HCT116 (cell line): ENCODE results near the gene TIAM2. TPM values are rescaled to one million over a fixed set of nuclear protein-coding genes. Genes with fewer than 3 reads are reported as not detected.

Source experiments
- ATAC-seq: fragments of 200-7000 bp; cut with Tn5 transposase; 2 replicates; pipeline ENCODE4 v1.9.1; 2020; ENCODE audit warnings: mild to moderate bottlenecking, moderate library complexity
- BruUV-seq: library from RNA; stranded (reverse); fragments of 400-500 nt; replicated peaks from 2 replicates; lab custom pipeline; 2021; lab: Mats Ljungman, UMichigan
- CTCF ChIA-PET: fragments of 300-600 bp; sonication (Branson Sonifier 250); formaldehyde crosslinking; loops from one replicate; lab custom pipeline; 2021; ENCODE audit warnings: antibody characterized with exemption; lab: Charles Lee
- POLR2A ChIA-PET: fragments of 300-600, 350-600 bp; sonication (Branson Sonifier 250); formaldehyde crosslinking; loops from one replicate; lab custom pipeline; 2021; ENCODE audit warnings: antibody characterized with exemption; lab: Charles Lee
- RAD21 ChIA-PET, 2 experiments: fragments of 300-600 bp; sonication (Branson Sonifier 250); formaldehyde crosslinking; loops; one replicate each; lab custom pipeline; 2023; ENCODE audit warnings: low total read pairs in 2 of 2; ENCODE audit not compliant: uncharacterized antibody in 2 of 2, unreplicated experiment in 2 of 2, low non-redundant PET in 1 of 2; lab: Charles Lee
- DNase-seq: peaks from one replicate; pipeline ENCODE4 v3.0.0-alpha.2; 2010; ENCODE audit warnings: low read depth, low spot score
- H2AFZ ChIP-seq: fragments of 200-600 bp; shearing (Covaris generic), sonication (generic); 2 replicates; pipeline ENCODE4 v1.6.1; 2017; ENCODE audit warnings: low read depth, mixed run types, mixed read lengths, antibody characterized with exemption, low read length; ENCODE audit not compliant: poor library complexity, severe bottlenecking
- H3K27ac ChIP-seq: 2 replicates; pipeline ENCODE4 v1.5.1; 2012; ENCODE audit warnings: low read depth, low read length
- H3K27me3 ChIP-seq: fragments of 200-600 bp; sonication (generic); 2 replicates; pipeline ENCODE4 v1.6.1; 2016; ENCODE audit warnings: mixed run types, low read length, mixed read lengths; ENCODE audit not compliant: insufficient read depth
- H3K36me3 ChIP-seq, 2 experiments: fragments of 200-500 bp in 1 of 2; fragments of 200-600 bp in 1 of 2; sonication (Bioruptor generic) in 1 of 2; sonication (generic) in 1 of 2; 2 replicates each; pipeline versions ENCODE4 v1.5.1 to v1.6.1; 2014 to 2016; ENCODE audit warnings: low read length in 2 of 2, inconsistent platforms in 1 of 2, mixed read lengths in 1 of 2, mixed run types in 1 of 2; ENCODE audit not compliant: insufficient read depth in 2 of 2, control insufficient read depth in 1 of 2
- H3K4me1 ChIP-seq, 2 experiments: fragments of 200-600 bp in 1 of 2; sonication (generic) in 1 of 2; 2 replicates each; pipeline versions ENCODE4 v1.5.1 to v1.6.1; 2012 to 2017; ENCODE audit warnings: low read length in 2 of 2, inconsistent platforms in 1 of 2, mild to moderate bottlenecking in 1 of 2, mixed read lengths in 1 of 2, mixed run types in 1 of 2, moderate library complexity in 1 of 2; ENCODE audit not compliant: insufficient read depth in 2 of 2, control insufficient read depth in 1 of 2
- H3K4me2 ChIP-seq: fragments of 200-600 bp; sonication (generic); 2 replicates; pipeline ENCODE4 v1.6.1; 2017; ENCODE audit warnings: mixed run types, low read length, mixed read lengths
- H3K4me3 ChIP-seq, 2 experiments: fragments of 200-600 bp in 1 of 2; sonication (generic) in 1 of 2; replicated peaks in 1 of 2; 2 replicates each; pipeline ENCODE4 v1.5.1; 2011 to 2016; ENCODE audit warnings: low read length in 2 of 2, control low read depth in 1 of 2, low read depth in 1 of 2, mild to moderate bottlenecking in 1 of 2, mixed read lengths in 1 of 2, mixed run types in 1 of 2
- H3K79me2 ChIP-seq: fragments of 200-600 bp; sonication (generic); 2 replicates; pipeline ENCODE4 v1.6.1; 2017; ENCODE audit warnings: mild to moderate bottlenecking, mixed run types, low read length, moderate library complexity, mixed read lengths; ENCODE audit not compliant: insufficient read depth
- H3K9ac ChIP-seq: fragments of 200-600 bp; sonication (generic); 2 replicates; pipeline ENCODE4 v1.6.1; 2016; ENCODE audit warnings: low read length, mixed read lengths
- H3K9me2 ChIP-seq: fragments of 200-600 bp; sonication (generic), shearing (Covaris generic); 2 replicates; pipeline ENCODE4 v1.6.1; 2017; ENCODE audit warnings: mixed run types, mild to moderate bottlenecking, moderate library complexity; ENCODE audit not compliant: insufficient read depth
- H3K9me3 ChIP-seq, 2 experiments: fragments of 200-500 bp in 1 of 2; fragments of 200-600 bp in 1 of 2; sonication (Bioruptor generic) in 1 of 2; sonication (generic) in 1 of 2; 2 replicates each; pipeline ENCODE4 v1.6.1; 2014 to 2017; ENCODE audit warnings: low read length in 2 of 2, mixed read lengths in 2 of 2, inconsistent platforms in 1 of 2, low read depth in 1 of 2, mild to moderate bottlenecking in 1 of 2, mixed run types in 1 of 2, moderate library complexity in 1 of 2; ENCODE audit not compliant: control insufficient read depth in 1 of 2, insufficient read depth in 1 of 2
- H4K20me1 ChIP-seq: fragments of 200-600 bp; sonication (generic), shearing (Covaris generic); 2 replicates; pipeline ENCODE4 v1.6.1; 2017; ENCODE audit warnings: mixed run types, mild to moderate bottlenecking, moderate library complexity; ENCODE audit not compliant: insufficient read depth
- EGR1 ChIP-seq: IDR thresholded peaks from 2 replicates; pipeline ENCODE4 v1.6.1; 2012; ENCODE audit warnings: low read depth
- ELF1 ChIP-seq: IDR thresholded peaks from 2 replicates; pipeline ENCODE4 v1.6.1; 2012; ENCODE audit warnings: low read depth, borderline replicate concordance
- EZH2 ChIP-seq: fragments of 200-600 bp; sonication (generic); IDR thresholded peaks from 2 replicates; pipeline ENCODE4 v1.6.1; 2017; ENCODE audit warnings: antibody characterized with exemption, mixed run types
- EZH2phosphoT487 ChIP-seq: fragments of 200-600 bp; IDR thresholded peaks from 2 replicates; pipeline ENCODE4 v1.6.1; 2018; ENCODE audit warnings: antibody characterized with exemption, borderline replicate concordance
- FOSL1 ChIP-seq: IDR thresholded peaks from 2 replicates; pipeline ENCODE4 v1.6.1; 2012; ENCODE audit warnings: low read depth
- JUND ChIP-seq: IDR thresholded peaks from 2 replicates; pipeline ENCODE4 v1.6.1; 2012
- POLR2A ChIP-seq: IDR thresholded peaks from 2 replicates; pipeline ENCODE4 v1.7.0; 2011; ENCODE audit warnings: borderline replicate concordance; ENCODE audit not compliant: insufficient read depth, insufficient read length; ENCODE audit errors: extremely low read depth
- POLR2AphosphoS5 ChIP-seq: IDR thresholded peaks from 2 replicates; pipeline ENCODE4 v1.6.1; 2011; ENCODE audit warnings: mild to moderate bottlenecking, low read depth, low read length, moderate library complexity
- RAD21 ChIP-seq: IDR thresholded peaks from 2 replicates; pipeline ENCODE4 v1.6.1; 2012; ENCODE audit warnings: low read depth, mild to moderate bottlenecking
- SP1 ChIP-seq: IDR thresholded peaks from 2 replicates; pipeline ENCODE4 v1.6.1; 2012; ENCODE audit warnings: low read depth
- SRF ChIP-seq: IDR thresholded peaks from 2 replicates; pipeline ENCODE4 v1.6.1; 2012; ENCODE audit warnings: low read depth
- TCF7L2 ChIP-seq: IDR thresholded peaks from 2 replicates; pipeline ENCODE4 v1.7.0; 2011; ENCODE audit warnings: borderline replicate concordance, inconsistent platforms; ENCODE audit not compliant: insufficient read depth, insufficient read length; ENCODE audit errors: extremely low read depth
- YY1 ChIP-seq: IDR thresholded peaks from 2 replicates; pipeline ENCODE4 v1.6.1; 2011; ENCODE audit warnings: low read length, low read depth, moderate library complexity, mild to moderate bottlenecking; ENCODE audit not compliant: insufficient replicate concordance; ENCODE audit errors: extremely low read depth
- ZNF274 ChIP-seq: fragments of 200-500 bp; sonication (Bioruptor generic); IDR thresholded peaks from 2 replicates; pipeline ENCODE4 v1.6.1; 2014; ENCODE audit warnings: mild to moderate bottlenecking, low read depth, low read length, inconsistent platforms
- intact Hi-C: fragments of 100-400 bp; cut with micrococcal nuclease; formaldehyde crosslinking; loops from 2 replicates; pipeline ENCODE4 v1.10.0; 2022
- total RNA-seq: library from RNA; stranded (reverse); gene quantifications from one replicate; pipeline ENCODE4 v1.2.1, GENCODE V29; 2021; ENCODE audit not compliant: unreplicated experiment
- TF ChIP-seq, protein P1 (sequence below): IDR thresholded peaks from 2 replicates; pipeline ENCODE4 v1.6.1; 2012
- TF ChIP-seq, protein P2 (sequence below): IDR thresholded peaks from 2 replicates; pipeline ENCODE4 v1.6.1; 2012
- TF ChIP-seq, protein P3 (sequence below): IDR thresholded peaks from 2 replicates; pipeline ENCODE4 v1.6.1; 2012; ENCODE audit warnings: low read depth
- TF ChIP-seq, protein P4 (sequence below): IDR thresholded peaks from 2 replicates; pipeline ENCODE4 v1.6.1; 2011; ENCODE audit warnings: mild to moderate bottlenecking, low read length, moderate library complexity; ENCODE audit not compliant: insufficient replicate concordance; ENCODE audit errors: extremely low read depth
- TF ChIP-seq, protein P5 (sequence below), 3 experiments: fragments of 200-600 bp in 1 of 3; sonication (generic) in 1 of 3; IDR thresholded peaks in 2 of 3; conservative IDR thresholded peaks in 1 of 3; 2 replicates each; pipeline ENCODE4 v1.5.1; 2012 to 2017; ENCODE audit warnings: low read depth in 2 of 3, low read length in 2 of 3, antibody characterized with exemption in 1 of 3, borderline replicate concordance in 1 of 3, control low read depth in 1 of 3, mild to moderate bottlenecking in 1 of 3, mixed read lengths in 1 of 3, mixed run types in 1 of 3, moderate library complexity in 1 of 3; ENCODE audit not compliant: insufficient read depth in 1 of 3

TIAM2 gene
- total RNA-seq, 1 experiment from 2014 or later = 9.4 TPM

DNA sequence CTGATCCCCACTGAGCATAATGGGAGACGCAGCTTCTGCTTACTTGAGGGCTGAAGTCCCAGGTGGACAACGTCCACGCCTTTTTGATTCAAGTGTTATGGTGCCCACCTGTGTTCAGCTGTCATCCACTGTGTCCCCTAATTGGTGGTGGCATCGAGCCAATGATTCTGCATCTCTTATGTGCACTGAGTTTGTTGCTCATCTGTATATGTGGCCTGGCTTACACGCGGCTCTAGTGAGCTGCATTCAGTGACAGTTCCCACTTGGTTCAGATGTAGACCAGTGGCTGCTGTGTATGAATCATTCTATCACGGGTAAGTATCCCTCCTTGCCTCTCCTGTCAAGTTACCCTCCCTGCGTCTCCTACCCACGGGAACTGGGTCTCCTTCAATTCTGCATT is 137.5 kb downstream of the TIAM2 start:
- DNase-seq (no peak), ATAC-seq (no peak)
- Histone ChIP-seq H3K4me2 (no peak overlapping the region), H2AFZ (no peak overlapping the region), H3K4me3 (no peak overlapping the region), H3K36me3 (no peaks in the 10 kb centered on the region), H3K9ac (no peak overlapping the region), H4K20me1 (0 out of 2 replicates have a peak, but pooled peaks cover 4% of the 10 kb centered on the region), H3K9me3 (no peaks in the 10 kb centered on the region), H3K27me3 (peaks cover 4% of the 10 kb centered on the region; the same call in 1 of the 2 replicates), H3K79me2 (no peaks in the 10 kb centered on the region), H3K9me2 (no peaks in the 10 kb centered on the region), H3K27ac (no peak overlapping the region), H3K4me1 (peaks cover 2 to 6% of the 10 kb centered on the region in 2 experiments; a peak in 3 of 4 replicates)
- no TSS peak for BruUV-seq
- no peak for TF ChIP-seq EGR1
- TF ChIP-seq, protein P1, sequence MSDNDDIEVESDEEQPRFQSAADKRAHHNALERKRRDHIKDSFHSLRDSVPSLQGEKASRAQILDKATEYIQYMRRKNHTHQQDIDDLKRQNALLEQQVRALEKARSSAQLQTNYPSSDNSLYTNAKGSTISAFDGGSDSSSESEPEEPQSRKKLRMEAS = no peak
- TF ChIP-seq SRF = no peak
- no peak for TF ChIP-seq SP1
- no peak for TF ChIP-seq TCF7L2
- no peak for TF ChIP-seq ZNF274
- TF ChIP-seq, protein P2, sequence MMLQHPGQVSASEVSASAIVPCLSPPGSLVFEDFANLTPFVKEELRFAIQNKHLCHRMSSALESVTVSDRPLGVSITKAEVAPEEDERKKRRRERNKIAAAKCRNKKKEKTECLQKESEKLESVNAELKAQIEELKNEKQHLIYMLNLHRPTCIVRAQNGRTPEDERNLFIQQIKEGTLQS = no peak
- TF ChIP-seq, protein P3, sequence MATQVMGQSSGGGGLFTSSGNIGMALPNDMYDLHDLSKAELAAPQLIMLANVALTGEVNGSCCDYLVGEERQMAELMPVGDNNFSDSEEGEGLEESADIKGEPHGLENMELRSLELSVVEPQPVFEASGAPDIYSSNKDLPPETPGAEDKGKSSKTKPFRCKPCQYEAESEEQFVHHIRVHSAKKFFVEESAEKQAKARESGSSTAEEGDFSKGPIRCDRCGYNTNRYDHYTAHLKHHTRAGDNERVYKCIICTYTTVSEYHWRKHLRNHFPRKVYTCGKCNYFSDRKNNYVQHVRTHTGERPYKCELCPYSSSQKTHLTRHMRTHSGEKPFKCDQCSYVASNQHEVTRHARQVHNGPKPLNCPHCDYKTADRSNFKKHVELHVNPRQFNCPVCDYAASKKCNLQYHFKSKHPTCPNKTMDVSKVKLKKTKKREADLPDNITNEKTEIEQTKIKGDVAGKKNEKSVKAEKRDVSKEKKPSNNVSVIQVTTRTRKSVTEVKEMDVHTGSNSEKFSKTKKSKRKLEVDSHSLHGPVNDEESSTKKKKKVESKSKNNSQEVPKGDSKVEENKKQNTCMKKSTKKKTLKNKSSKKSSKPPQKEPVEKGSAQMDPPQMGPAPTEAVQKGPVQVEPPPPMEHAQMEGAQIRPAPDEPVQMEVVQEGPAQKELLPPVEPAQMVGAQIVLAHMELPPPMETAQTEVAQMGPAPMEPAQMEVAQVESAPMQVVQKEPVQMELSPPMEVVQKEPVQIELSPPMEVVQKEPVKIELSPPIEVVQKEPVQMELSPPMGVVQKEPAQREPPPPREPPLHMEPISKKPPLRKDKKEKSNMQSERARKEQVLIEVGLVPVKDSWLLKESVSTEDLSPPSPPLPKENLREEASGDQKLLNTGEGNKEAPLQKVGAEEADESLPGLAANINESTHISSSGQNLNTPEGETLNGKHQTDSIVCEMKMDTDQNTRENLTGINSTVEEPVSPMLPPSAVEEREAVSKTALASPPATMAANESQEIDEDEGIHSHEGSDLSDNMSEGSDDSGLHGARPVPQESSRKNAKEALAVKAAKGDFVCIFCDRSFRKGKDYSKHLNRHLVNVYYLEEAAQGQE = no peak
- TF ChIP-seq POLR2A = no peak
- TF ChIP-seq EZH2phosphoT487 = no peak
- no peak for TF ChIP-seq ELF1
- no peak for TF ChIP-seq EZH2
- TF ChIP-seq RAD21 = no peak
- no peak for TF ChIP-seq FOSL1
- TF ChIP-seq, protein P4, sequence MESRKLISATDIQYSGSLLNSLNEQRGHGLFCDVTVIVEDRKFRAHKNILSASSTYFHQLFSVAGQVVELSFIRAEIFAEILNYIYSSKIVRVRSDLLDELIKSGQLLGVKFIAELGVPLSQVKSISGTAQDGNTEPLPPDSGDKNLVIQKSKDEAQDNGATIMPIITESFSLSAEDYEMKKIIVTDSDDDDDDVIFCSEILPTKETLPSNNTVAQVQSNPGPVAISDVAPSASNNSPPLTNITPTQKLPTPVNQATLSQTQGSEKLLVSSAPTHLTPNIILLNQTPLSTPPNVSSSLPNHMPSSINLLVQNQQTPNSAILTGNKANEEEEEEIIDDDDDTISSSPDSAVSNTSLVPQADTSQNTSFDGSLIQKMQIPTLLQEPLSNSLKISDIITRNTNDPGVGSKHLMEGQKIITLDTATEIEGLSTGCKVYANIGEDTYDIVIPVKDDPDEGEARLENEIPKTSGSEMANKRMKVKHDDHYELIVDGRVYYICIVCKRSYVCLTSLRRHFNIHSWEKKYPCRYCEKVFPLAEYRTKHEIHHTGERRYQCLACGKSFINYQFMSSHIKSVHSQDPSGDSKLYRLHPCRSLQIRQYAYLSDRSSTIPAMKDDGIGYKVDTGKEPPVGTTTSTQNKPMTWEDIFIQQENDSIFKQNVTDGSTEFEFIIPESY = no peak
- no peak for TF ChIP-seq POLR2AphosphoS5
- TF ChIP-seq JUND = no peak
- no peak for TF ChIP-seq YY1
- TF ChIP-seq, protein P5, sequence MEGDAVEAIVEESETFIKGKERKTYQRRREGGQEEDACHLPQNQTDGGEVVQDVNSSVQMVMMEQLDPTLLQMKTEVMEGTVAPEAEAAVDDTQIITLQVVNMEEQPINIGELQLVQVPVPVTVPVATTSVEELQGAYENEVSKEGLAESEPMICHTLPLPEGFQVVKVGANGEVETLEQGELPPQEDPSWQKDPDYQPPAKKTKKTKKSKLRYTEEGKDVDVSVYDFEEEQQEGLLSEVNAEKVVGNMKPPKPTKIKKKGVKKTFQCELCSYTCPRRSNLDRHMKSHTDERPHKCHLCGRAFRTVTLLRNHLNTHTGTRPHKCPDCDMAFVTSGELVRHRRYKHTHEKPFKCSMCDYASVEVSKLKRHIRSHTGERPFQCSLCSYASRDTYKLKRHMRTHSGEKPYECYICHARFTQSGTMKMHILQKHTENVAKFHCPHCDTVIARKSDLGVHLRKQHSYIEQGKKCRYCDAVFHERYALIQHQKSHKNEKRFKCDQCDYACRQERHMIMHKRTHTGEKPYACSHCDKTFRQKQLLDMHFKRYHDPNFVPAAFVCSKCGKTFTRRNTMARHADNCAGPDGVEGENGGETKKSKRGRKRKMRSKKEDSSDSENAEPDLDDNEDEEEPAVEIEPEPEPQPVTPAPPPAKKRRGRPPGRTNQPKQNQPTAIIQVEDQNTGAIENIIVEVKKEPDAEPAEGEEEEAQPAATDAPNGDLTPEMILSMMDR (IDR thresholded peaks at IDR 0.05 in 2 of 3, conservative IDR thresholded peaks at IDR 0.05 in 1 of 3; ENCODE audit: borderline replicate concordance in 1 of 3, insufficient read depth in 1 of 3, low read depth in 2 of 3, low read length in 2 of 3) = no peak
- intact Hi-C loops = no loop called here
- ChIA-PET CTCF (no interaction called here), POLR2A (no interaction called here), RAD21 (no interaction called here)
